ENCODE results near the gene WDR90. TPM values are rescaled to one million over a fixed set of nuclear protein-coding genes. Genes with fewer than 3 reads are reported as not detected.

WDR90 gene
- total RNA-seq, 1 experiment from 2014 or later: 68.2 TPM

- Histone ChIP-seq H4K20me1 (ENCODE audit: control insufficient read depth, insufficient read depth, insufficient read length) (no peaks in the 10 kb centered on the region), H2AK5ac (ENCODE audit: insufficient read length, low read length) (no peak overlapping the region), H3K27me3 (ENCODE audit: insufficient read depth, low read length) (no peaks in the 10 kb centered on the region), H3K79me2 (ENCODE audit: insufficient read depth, low read length) (no peaks in the 10 kb centered on the region), H3K14ac (ENCODE audit: insufficient read depth, low read length) (no peak overlapping the region), H4K5ac (ENCODE audit: insufficient read length, low read depth, low read length) (no peak overlapping the region), H3K4ac (ENCODE audit: low read depth, low read length) (no peak overlapping the region), H4K91ac (ENCODE audit: insufficient read length, low read depth, low read length) (no peak overlapping the region), H3K4me2 (ENCODE audit: insufficient read depth, insufficient read length, low read length) (no peak overlapping the region), H3K4me1 (ENCODE audit: insufficient read depth, low read length) (no peaks in the 10 kb centered on the region; the same call in 1 of the 2 replicates), H3K56ac (ENCODE audit: insufficient read length, low read depth, low read length) (no peak overlapping the region), H3K18ac (ENCODE audit: insufficient read length, low read depth, low read length) (no peak overlapping the region), H3K9ac (ENCODE audit: extremely low read depth, insufficient read length, low read length) (no peak overlapping the region), H2BK15ac (ENCODE audit: low read depth, low read length) (no peak overlapping the region), H3K23me2 (ENCODE audit: insufficient read length, low read depth, low read length, poor library complexity, severe bottlenecking) (no peaks in the 10 kb centered on the region), H3T11ph (ENCODE audit: low read length) (no peak overlapping the region), H2BK20ac (ENCODE audit: low read depth, low read length, poor library complexity, severe bottlenecking) (no peak overlapping the region), H2AFZ (ENCODE audit: low read length) (no peak overlapping the region), H2BK12ac (ENCODE audit: insufficient read length, low read depth, low read length) (no peak overlapping the region), H3K79me1 (ENCODE audit: insufficient read depth, low read depth, low read length, poor library complexity, severe bottlenecking) (no peaks in the 10 kb centered on the region), H3K23ac (ENCODE audit: insufficient read length, low read depth, low read length) (no peak overlapping the region), H4K8ac (replicated peaks; ENCODE audit: insufficient read length, low read depth, low read length) (no peak overlapping the region), H2BK5ac (ENCODE audit: insufficient read length, low read length) (no peak overlapping the region), H2BK120ac (ENCODE audit: low read depth, low read length, poor library complexity, severe bottlenecking) (no peak overlapping the region), H3K27ac (ENCODE audit: insufficient read length, low read depth, low read length) (no peak overlapping the region), H3K9me3 (ENCODE audit: control insufficient read depth, low read depth, low read length) (no peaks in the 10 kb centered on the region)
- Mint-ChIP-seq H3K27ac (no peak overlapping the region), H3K9me3 (no peaks in the 10 kb centered on the region), H3K27me3 (ENCODE audit: low read depth) (no peaks in the 10 kb centered on the region), H3K4me3 (no peak overlapping the region), H3K36me3 (ENCODE audit: insufficient read depth in 1 of 3, low read depth in 3 of 3) (peaks cover 0 to 5% (median 1%) of the 10 kb centered on the region in 3 experiments; a peak in 3 of 7 replicates), H3K4me1 (peaks cover 0 to 5% of the 10 kb centered on the region in 2 experiments; a peak in 2 of 4 replicates)
- WGBS (ENCODE audit: extremely low coverage, insufficient read length, low lambda C conversion rate): no CpG with 5 or more reads among the region's 22 CpGs
- no peak for TF ChIP-seq CTCF (conservative IDR thresholded peaks at IDR 0.05)
- DNase-seq: no peak
Measured at GRCh38 chr16:657487-657886, 8.3 kb downstream of the WDR90 start.
